Tibial nerve (tissue), 4 donors: ENCODE data around the gene NCOA3.

Experiments used
- EP300 ChIP-seq, 2 donors: sonication (generic); formaldehyde crosslinking; IDR thresholded peaks; one replicate each; pipeline ENCODE4 v1.6.1; 2017; ENCODE audit warnings: antibody characterized with exemption in 2 of 2, mild to moderate bottlenecking in 1 of 2
- POLR2A ChIP-seq, 2 donors: fragments of 450-650 bp; IDR thresholded peaks; one replicate each; pipeline ENCODE4 v1.6.1; 2017; ENCODE audit warnings: antibody characterized with exemption in 2 of 2, mild to moderate bottlenecking in 2 of 2, moderate library complexity in 2 of 2
- TF ChIP-seq, protein P1 (sequence below), 5 experiments: fragments of 200-600 bp in 3 of 5; fragments of 450-650 bp in 2 of 5; sonication (generic) in 3 of 5; IDR thresholded peaks; one replicate each; pipeline ENCODE4 v1.5.1; 2016 to 2019; ENCODE audit warnings: antibody characterized with exemption in 5 of 5, mild to moderate bottlenecking in 3 of 5, moderate library complexity in 2 of 5

DNA sequence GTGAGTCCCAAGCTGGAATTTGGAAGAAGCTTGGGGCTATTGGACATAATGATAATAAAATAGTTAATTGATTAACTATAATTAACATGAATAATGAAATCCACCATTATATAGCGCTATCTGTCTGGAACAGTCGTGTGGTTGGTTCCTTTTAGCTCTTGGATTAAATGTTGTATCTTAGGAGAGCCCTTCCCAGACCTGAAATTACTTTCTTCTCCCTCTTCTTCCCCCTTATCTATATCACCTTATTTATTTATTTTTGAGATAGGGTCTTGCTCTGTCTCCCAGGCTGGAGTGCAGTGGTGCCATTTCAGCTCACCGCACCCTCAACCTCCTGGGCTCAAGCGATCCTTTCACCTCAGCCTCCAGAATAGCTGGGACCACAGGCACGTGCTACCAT, 64.6 kb downstream of the NCOA3 start:
- no peak for TF ChIP-seq POLR2A (IDR thresholded peaks at IDR 0.05)
- TF ChIP-seq, protein P1, sequence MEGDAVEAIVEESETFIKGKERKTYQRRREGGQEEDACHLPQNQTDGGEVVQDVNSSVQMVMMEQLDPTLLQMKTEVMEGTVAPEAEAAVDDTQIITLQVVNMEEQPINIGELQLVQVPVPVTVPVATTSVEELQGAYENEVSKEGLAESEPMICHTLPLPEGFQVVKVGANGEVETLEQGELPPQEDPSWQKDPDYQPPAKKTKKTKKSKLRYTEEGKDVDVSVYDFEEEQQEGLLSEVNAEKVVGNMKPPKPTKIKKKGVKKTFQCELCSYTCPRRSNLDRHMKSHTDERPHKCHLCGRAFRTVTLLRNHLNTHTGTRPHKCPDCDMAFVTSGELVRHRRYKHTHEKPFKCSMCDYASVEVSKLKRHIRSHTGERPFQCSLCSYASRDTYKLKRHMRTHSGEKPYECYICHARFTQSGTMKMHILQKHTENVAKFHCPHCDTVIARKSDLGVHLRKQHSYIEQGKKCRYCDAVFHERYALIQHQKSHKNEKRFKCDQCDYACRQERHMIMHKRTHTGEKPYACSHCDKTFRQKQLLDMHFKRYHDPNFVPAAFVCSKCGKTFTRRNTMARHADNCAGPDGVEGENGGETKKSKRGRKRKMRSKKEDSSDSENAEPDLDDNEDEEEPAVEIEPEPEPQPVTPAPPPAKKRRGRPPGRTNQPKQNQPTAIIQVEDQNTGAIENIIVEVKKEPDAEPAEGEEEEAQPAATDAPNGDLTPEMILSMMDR (IDR thresholded peaks at IDR 0.05), result no peak
- no peak for TF ChIP-seq EP300 (IDR thresholded peaks at IDR 0.05)
